NCI-H345 treated with DMSO at 0.1 percent for 48 hours (cell line): ENCODE data around the gene RPL35.

ENCODE experiments used
- DNase-seq: peaks from one replicate; lab custom pipeline; 2025; ENCODE audit not compliant: unreplicated experiment; lab: John Stamatoyannopoulos, UW

Gene RPL35

GRCh38 chr9:124820698-124821623, 40.8 kb downstream of the RPL35 start:
- no peak for DNase-seq

- no peak for DNase-seq
Measured at GRCh38 chr9:124818431-124819281, 43.1 kb downstream of the RPL35 start.

- no peak for DNase-seq
Measured at GRCh38 chr9:124815601-124816000, 46.2 kb downstream of the RPL35 start.

DNA sequence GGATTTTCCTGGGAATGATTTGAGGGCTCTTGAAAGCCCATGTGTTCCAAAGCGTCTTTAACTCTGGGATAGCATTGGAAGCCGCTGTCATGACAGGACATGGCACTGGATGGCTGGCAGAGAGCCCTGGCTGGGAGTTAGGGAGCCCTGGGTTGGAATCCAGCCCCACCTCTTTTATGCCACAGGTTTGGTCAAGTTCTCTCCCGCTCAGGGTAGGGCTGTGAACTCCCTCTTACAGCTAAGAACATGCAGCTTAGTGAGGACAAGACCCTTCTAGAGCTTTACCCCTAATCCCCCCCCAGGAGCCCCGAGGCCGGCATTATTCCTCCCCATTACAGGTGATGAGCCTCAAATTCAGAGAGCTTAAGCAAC, 47.6 kb downstream of the RPL35 start:
- DNase-seq = no peak

- DNase-seq = no peak
Measured at GRCh38 chr9:124813501-124814163, 48.1 kb downstream of the RPL35 start.

DNA sequence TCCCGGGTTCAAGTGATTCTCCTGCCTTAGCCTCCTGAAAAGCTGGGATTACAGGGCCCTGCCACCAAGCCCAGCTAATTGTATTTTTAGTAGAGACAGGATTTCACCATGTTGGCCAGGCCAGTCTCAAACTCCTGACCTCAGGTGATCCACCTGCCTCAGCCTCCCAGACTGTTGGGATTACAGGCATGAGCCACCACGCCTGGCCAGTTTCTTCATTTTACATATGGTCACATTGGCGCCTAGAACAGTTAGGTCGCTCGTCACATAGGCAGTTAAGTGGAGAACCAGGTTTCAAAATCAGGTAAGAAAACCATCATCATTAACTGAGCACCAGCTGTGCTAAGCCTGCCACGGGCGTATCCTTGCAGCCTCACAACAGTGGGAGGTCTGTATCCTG, 48.7 kb downstream of the RPL35 start:
- no peak for DNase-seq

GRCh38 chr9:124812441-124812876, 49.3 kb downstream of the RPL35 start:
- no peak for DNase-seq

- no peak for DNase-seq
Measured at GRCh38 chr9:124810663-124811355, 50.9 kb downstream of the RPL35 start.

GRCh38 chr9:124809741-124810500, 51.8 kb downstream of the RPL35 start:
- DNase-seq = no peak

DNA sequence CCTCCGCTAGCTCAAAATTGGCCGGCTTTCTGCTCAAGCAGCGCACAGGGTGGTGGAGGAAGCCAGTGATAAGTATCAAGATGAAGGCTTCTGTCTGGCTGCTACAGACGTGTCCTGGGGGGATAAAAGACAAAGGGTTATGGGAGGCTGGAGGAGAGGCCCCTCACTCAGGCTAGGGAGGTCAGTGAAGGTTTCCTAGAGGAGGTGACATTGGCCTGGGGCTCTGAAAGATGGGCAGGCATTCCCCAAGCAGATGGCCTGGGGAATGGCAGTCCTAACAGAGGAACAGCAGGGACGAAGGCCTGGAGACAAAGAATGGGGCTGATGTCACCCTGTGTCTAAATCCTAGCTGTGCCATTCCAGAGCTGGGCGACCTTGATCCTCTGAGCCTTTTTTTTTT, 52.5 kb downstream of the RPL35 start:
- DNase-seq = no peak

DNA sequence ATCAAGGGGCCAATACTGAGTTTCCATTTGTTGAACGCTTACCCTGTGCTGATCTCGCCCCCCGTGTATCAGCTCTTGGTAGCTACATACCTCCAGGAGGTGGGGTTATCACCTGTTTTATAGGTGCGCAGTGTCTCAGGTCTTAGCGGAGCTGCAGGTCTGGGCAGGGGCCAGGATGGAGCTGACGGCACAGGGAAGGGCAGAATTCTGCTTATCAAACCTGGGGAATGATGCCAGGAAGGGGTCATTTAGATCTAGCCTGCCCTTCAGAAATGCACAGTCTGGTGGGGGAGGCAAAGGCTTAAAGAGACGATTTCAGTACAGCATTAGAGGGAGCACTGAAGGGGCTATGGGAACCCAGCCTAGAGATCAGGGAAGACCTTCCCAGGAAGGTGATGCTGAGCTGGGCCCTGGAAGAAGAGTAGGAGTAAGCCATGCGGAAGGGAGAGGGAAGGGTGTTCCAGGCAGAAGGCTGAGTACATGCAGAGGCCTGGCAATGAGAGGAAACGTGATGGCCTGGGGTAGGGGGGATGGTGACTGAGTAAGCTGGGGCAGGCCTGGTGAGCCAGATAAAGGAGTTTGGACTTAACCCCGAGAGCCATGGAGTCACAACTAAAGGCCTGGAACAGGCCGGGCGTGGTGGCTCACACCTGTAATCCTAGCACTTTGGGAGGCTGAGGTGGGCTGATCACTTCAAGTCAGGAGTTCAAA, 53.4 kb downstream of the RPL35 start:
- no peak for DNase-seq
